Naive thymus-derived CD4-positive, alpha-beta T cell (primary cell): ENCODE measurements around the gene UBASH3B. TPM values are rescaled to one million over a fixed set of nuclear protein-coding genes. Genes with fewer than 3 reads are reported as not detected.

Experiments
- ATAC-seq: fragments of 150-1000 bp; cut with Tn5 transposase; 2 replicates; pipeline ENCODE4 v1.10.0; 2021; ENCODE audit warnings: mild to moderate bottlenecking, moderate library complexity
- CTCF ChIA-PET: fragments of 350-600 bp; sonication (Branson Sonifier 250); formaldehyde crosslinking; loops from one replicate; lab custom pipeline; 2021; ENCODE audit warnings: antibody characterized with exemption; lab: Charles Lee
- POLR2A ChIA-PET: fragments of 350-600 bp; sonication (Branson Sonifier 250); formaldehyde crosslinking; loops from one replicate; lab custom pipeline; 2021; ENCODE audit warnings: antibody characterized with exemption, inconsistent platforms; lab: Charles Lee
- DNase-seq, 9 donors: peaks; one replicate each; pipeline versions ENCODE4 v3.0.0 to v3.0.0-alpha.2; 2020 to 2022; ENCODE audit warnings: mixed read lengths in 1 of 9
- H3K27ac ChIP-seq: one replicate; pipeline ENCODE4 v1.7.0; 2013; ENCODE audit warnings: mild to moderate bottlenecking, low read depth, low read length, moderate library complexity
- H3K27me3 ChIP-seq, 2 donors: one replicate each; pipeline ENCODE4 v1.7.0; 2013; ENCODE audit warnings: low read length in 2 of 2, mild to moderate bottlenecking in 2 of 2, moderate library complexity in 2 of 2; ENCODE audit not compliant: control insufficient read depth in 2 of 2, insufficient read depth in 2 of 2
- H3K36me3 ChIP-seq, 3 experiments: 1 replicate in 2 of 3; 2 replicates in 1 of 3; pipeline ENCODE4 v1.7.0; 2013; ENCODE audit warnings: low read length in 3 of 3, mild to moderate bottlenecking in 3 of 3, moderate library complexity in 1 of 3; ENCODE audit not compliant: insufficient read depth in 3 of 3, control insufficient read depth in 2 of 3
- H3K4me1 ChIP-seq, 2 donors: one replicate each; pipeline ENCODE4 v1.7.0; 2013; ENCODE audit warnings: low read length in 2 of 2, mild to moderate bottlenecking in 2 of 2, moderate library complexity in 1 of 2; ENCODE audit not compliant: control insufficient read depth in 2 of 2, insufficient read depth in 2 of 2
- H3K4me3 ChIP-seq: 2 replicates; pipeline ENCODE4 v1.7.0; 2013; ENCODE audit warnings: mild to moderate bottlenecking, low read length
- H3K9me3 ChIP-seq, 3 experiments: 1 replicate in 2 of 3; 2 replicates in 1 of 3; pipeline ENCODE4 v1.7.0; 2013; ENCODE audit warnings: low read length in 3 of 3; ENCODE audit not compliant: control insufficient read depth in 2 of 3
- H3K27ac Mint-ChIP-seq, 9 donors: one replicate each; pipeline ENCODE4 v1.8.0; 2020 to 2022; ENCODE audit warnings: mixed read lengths in 9 of 9, mild to moderate bottlenecking in 8 of 9, moderate library complexity in 5 of 9, inconsistent platforms in 2 of 9
- H3K27me3 Mint-ChIP-seq, 5 donors: one replicate each; pipeline ENCODE4 v1.8.0; 2021 to 2022; ENCODE audit warnings: mixed read lengths in 5 of 5, mild to moderate bottlenecking in 1 of 5
- H3K36me3 Mint-ChIP-seq, 5 donors: one replicate each; pipeline ENCODE4 v1.8.0; 2020 to 2022; ENCODE audit warnings: mixed read lengths in 5 of 5, mild to moderate bottlenecking in 3 of 5, inconsistent platforms in 1 of 5
- H3K4me1 Mint-ChIP-seq, 7 donors: one replicate each; pipeline ENCODE4 v1.8.0; 2020 to 2022; ENCODE audit warnings: mixed read lengths in 7 of 7, mild to moderate bottlenecking in 3 of 7, inconsistent platforms in 1 of 7
- H3K4me3 Mint-ChIP-seq, 10 donors: one replicate each; pipeline ENCODE4 v1.8.0; 2020 to 2022; ENCODE audit warnings: mild to moderate bottlenecking in 10 of 10, mixed read lengths in 10 of 10, moderate library complexity in 6 of 10, inconsistent platforms in 2 of 10
- H3K9me3 Mint-ChIP-seq, 11 donors: one replicate each; pipeline ENCODE4 v1.8.0; 2020 to 2022; ENCODE audit warnings: mixed read lengths in 11 of 11, mild to moderate bottlenecking in 4 of 11, inconsistent platforms in 1 of 11, moderate library complexity in 1 of 11
- intact Hi-C, 2 donors: fragments of 100-400 bp; cut with micrococcal nuclease; formaldehyde crosslinking; loops; one replicate each; pipeline ENCODE4 v1.15.1; 2023
- polyA plus RNA-seq, 2 donors: library from polyadenylated mRNA; unstranded; fragments of 300-500 nt; fragmentation: Illumina TruSeq; gene quantifications; one replicate each; pipeline ENCODE4 v1.2.3, GENCODE V29; 2021
- total RNA-seq, 6 experiments: library from RNA in 5 of 6; stranded (reverse) in 5 of 6; gene quantifications; 1 replicate in 5 of 6; 2 replicates in 1 of 6; pipeline ENCODE4 v1.2.3 and lab custom pipeline; 2021 to 2026

Gene UBASH3B
- total and polyA plus RNA-seq, 7 experiments from 2014 or later, result 10.3 to 49.8 (median 42.3) TPM

DNA sequence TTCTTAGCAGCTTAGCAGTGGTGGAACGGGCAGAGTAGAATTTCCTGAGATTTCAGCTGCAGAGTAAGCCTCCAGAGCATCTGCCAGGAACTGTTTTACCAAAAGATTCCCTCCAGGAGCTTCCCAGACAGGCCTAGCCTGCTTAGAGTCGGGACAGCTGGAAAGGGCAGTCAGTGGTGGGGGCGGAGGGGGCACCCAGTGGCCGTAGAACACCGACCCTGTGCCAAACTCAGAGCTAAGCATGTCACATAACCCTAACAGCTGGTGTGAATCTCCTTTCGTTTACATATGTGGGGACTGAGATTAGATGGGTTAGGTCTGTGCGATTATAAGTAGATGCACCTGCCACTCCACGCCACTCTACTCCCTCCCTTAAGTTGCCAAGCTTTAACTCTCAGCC lies 102.8 kb downstream of the UBASH3B start:
- Mint-ChIP-seq H3K4me3 (no peak overlapping the region), H3K27me3 (peaks cover 0 to 10% (median 0%) of the 10 kb centered on the region in 5 donors), H3K36me3 (peaks cover 0 to 9% (median 0%) of the 10 kb centered on the region in 5 donors), H3K4me1 (peaks cover 21 to 78% (median 49%) of the 10 kb centered on the region in 7 donors), H3K27ac (peak overlapping the region in 1 of 9 donors; percentile 86), H3K9me3 (no peaks in the 10 kb centered on the region)
- no peaks in the 10 kb centered on the region for H3K27me3 ChIP-seq
- H3K4me1 ChIP-seq, result peaks cover 11 to 27% of the 10 kb centered on the region in 2 donors
- H3K4me3 ChIP-seq, result no peak overlapping the region
- no peak for DNase-seq
- ChIA-PET POLR2A (interaction anchor here (1.0 to 1.4 kb wide), 5 partner anchors 10 to 103 kb away, joined by 3 to 4 read pairs (median 3); partner anchors contain the start of gene UBASH3B), CTCF (interaction anchor here (0.6 to 8.7 kb wide), 8 partner anchors 13 to 130 kb away, joined by 3 to 88 read pairs (median 30); partner anchors contain the start of gene UBASH3B)
- H3K9me3 ChIP-seq, result no peaks in the 10 kb centered on the region
- no peaks in the 10 kb centered on the region for H3K36me3 ChIP-seq
- no peak overlapping the region for H3K27ac ChIP-seq
- ATAC-seq, result no peak
- intact Hi-C loops, result no loop called here

- Histone ChIP-seq H3K27me3 (no peaks in the 10 kb centered on the region), H3K4me3 (no peak overlapping the region), H3K9me3 (no peaks in the 10 kb centered on the region), H3K4me1 (peaks cover 11 to 27% of the 10 kb centered on the region in 2 donors), H3K27ac (no peak overlapping the region), H3K36me3 (no peaks in the 10 kb centered on the region)
- CTCF ChIA-PET, result interaction anchor here (1.7 to 8.7 kb wide), 5 partner anchors 12 to 131 kb away, joined by 4 to 88 read pairs (median 66); partner anchors contain the start of gene UBASH3B
- peaks cover 0 to 6% (median 0%) of the 10 kb centered on the region in 5 donors for H3K27me3 Mint-ChIP-seq
- H3K4me3 Mint-ChIP-seq, result peak overlapping the region in 1 of 10 donors; percentile 46
- intact Hi-C loops, result no loop called here
- H3K36me3 Mint-ChIP-seq, result peaks cover 0 to 9% (median 0%) of the 10 kb centered on the region in 5 donors
- no peak for DNase-seq
- H3K27ac Mint-ChIP-seq, result peak overlapping the region in 5 of 9 donors; percentile 13 to 86 (median 16)
- H3K9me3 Mint-ChIP-seq, result no peaks in the 10 kb centered on the region
- H3K4me1 Mint-ChIP-seq, result peaks cover 22 to 79% (median 45%) of the 10 kb centered on the region in 7 donors
- ATAC-seq, result no peak
- POLR2A ChIA-PET, result interaction anchor here (0.8 to 1.4 kb wide), 5 partner anchors 9 to 103 kb away, joined by 3 to 4 read pairs (median 3); partner anchors contain the start of gene UBASH3B
Observed at GRCh38 chr11:122758974-122759373, 103.5 kb downstream of the UBASH3B start.

DNA sequence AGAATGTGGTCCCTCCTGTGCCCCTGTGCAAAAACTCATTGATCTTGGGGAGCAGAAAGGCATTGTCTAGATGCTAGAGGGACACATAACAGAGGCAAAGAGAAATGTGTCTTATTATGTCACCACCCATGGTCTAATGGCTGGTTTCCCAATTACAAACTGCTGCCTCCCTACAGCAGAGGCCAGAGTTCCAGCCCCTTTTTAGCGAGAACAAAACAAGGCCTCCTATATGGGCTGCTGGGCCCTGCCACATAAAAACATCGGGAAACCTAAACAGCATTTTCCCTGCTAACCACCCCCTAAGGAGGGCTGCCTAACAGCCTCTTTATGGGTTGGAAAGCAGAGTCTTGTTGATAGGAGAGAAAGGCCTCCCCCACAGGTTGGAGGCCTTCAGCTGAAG lies 107.6 kb downstream of the UBASH3B start:
- Mint-ChIP-seq H3K9me3 (no peaks in the 10 kb centered on the region), H3K36me3 (peaks cover 0 to 13% (median 0%) of the 10 kb centered on the region in 5 donors), H3K4me3 (no peak overlapping the region), H3K27me3 (peaks cover 0 to 5% (median 0%) of the 10 kb centered on the region in 5 donors), H3K4me1 (peaks cover 10 to 50% (median 37%) of the 10 kb centered on the region in 7 donors), H3K27ac (peak overlapping the region in 1 of 9 donors; percentile 41)
- ATAC-seq (no peak), DNase-seq (no peak)
- Histone ChIP-seq H3K4me3 (no peak overlapping the region), H3K27me3 (no peaks in the 10 kb centered on the region), H3K9me3 (no peaks in the 10 kb centered on the region), H3K27ac (no peak overlapping the region), H3K36me3 (no peaks in the 10 kb centered on the region), H3K4me1 (peaks cover 0 to 5% of the 10 kb centered on the region in 2 donors)
- ChIA-PET POLR2A (no interaction called here), CTCF (no interaction called here)
- intact Hi-C loops, result no loop called here

DNA sequence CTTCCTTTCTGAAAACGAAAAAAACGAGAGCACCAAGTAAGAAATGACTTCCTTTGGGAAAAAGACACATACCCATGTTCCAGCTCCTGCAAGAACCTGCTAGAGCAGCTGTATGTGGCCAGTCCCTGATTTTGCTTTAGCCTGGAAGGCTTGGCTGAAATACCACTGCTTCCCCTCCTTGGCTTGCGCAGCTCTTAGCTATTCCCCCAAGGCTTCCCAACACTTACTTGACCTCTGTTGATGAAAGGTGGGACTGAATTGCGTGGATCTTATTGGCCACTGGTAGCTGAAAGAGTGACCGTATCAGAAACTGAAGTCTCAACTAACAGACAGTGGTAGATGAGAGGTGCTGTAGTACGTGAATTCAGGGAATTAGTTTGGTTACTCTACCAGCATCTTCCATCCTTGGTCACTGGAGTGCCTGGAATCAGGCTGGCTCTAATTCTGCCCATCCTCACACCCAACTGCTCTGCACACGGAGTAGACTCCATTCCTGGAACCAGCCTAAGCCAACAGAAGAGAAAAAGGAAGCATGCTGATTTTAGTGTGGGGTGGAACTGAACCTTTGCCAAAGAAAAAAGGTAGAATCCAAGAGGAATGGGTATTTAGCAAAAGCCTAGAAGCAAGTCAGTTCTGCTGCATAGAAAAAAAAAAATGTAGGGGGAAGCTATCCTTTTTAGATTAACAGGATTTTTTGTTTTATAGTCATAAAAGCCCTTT lies 109.0 kb downstream of the UBASH3B start:
- Mint-ChIP-seq H3K27me3 (peaks cover 0 to 3% (median 0%) of the 10 kb centered on the region in 5 donors), H3K4me1 (peaks cover 3 to 45% (median 33%) of the 10 kb centered on the region in 7 donors), H3K27ac (peak overlapping the region in 1 of 9 donors; percentile 18), H3K4me3 (no peak overlapping the region), H3K9me3 (no peaks in the 10 kb centered on the region), H3K36me3 (peaks cover 0 to 15% (median 3%) of the 10 kb centered on the region in 5 donors)
- no peaks in the 10 kb centered on the region for H3K9me3 ChIP-seq
- H3K4me1 ChIP-seq, result no peaks in the 10 kb centered on the region
- ATAC-seq, result no peak
- H3K4me3 ChIP-seq, result no peak overlapping the region
- intact Hi-C loops, result no loop called here
- ChIA-PET CTCF (interaction anchor here (1.3 kb wide), 1 partner anchor 132 kb away, joined by 4 read pairs; no protein-coding TSS in a partner anchor), POLR2A (interaction anchor here (0.6 to 0.8 kb wide), 3 partner anchors 32 to 145 kb away, joined by 3 to 7 read pairs (median 3); partner anchors contain the start of gene UBASH3B)
- DNase-seq, result no peak
- no peak overlapping the region for H3K27ac ChIP-seq
- H3K36me3 ChIP-seq, result no peaks in the 10 kb centered on the region
- no peaks in the 10 kb centered on the region for H3K27me3 ChIP-seq

DNA sequence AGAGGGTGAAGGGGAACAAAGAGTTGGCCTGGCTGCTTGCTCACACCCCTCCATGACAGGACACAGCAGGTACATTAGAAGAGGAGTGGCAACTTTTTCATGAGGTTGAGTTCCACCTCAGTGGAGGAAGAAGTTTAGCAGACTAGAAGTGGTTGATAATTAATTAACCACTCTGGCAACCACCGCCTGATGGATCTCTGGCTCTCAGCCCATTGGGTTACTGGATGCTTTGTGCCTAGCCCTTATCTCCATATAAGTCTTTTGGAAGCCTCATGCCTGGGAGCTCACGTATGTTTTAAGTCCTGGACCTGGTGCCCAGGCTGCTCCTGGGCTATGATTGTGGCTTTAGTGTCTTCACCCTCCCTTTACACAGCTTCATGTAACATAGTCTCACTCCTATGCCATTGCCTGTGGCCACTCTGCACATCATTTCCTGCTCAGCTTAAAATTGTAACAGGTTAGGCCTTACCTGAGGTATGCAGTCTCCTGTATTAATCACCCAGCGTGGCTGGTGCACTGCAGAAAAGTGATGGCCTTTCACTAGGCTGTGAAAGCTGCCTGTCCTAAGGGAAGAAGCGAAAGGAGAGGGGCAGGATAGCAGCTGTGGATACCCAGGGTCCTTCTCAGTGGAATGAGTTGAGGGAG lies 110.1 kb downstream of the UBASH3B start:
- Mint-ChIP-seq H3K27me3 (peaks cover 0 to 3% (median 0%) of the 10 kb centered on the region in 5 donors), H3K4me3 (peak overlapping the region in 1 of 10 donors; percentile 18), H3K9me3 (no peaks in the 10 kb centered on the region), H3K27ac (peak overlapping the region in 1 of 9 donors; percentile 21), H3K36me3 (peaks cover 0 to 23% (median 3%) of the 10 kb centered on the region in 5 donors), H3K4me1 (peaks cover 0 to 45% (median 31%) of the 10 kb centered on the region in 7 donors)
- Histone ChIP-seq H3K4me3 (no peak overlapping the region), H3K4me1 (no peaks in the 10 kb centered on the region), H3K27me3 (no peaks in the 10 kb centered on the region), H3K36me3 (no peaks in the 10 kb centered on the region), H3K9me3 (no peaks in the 10 kb centered on the region), H3K27ac (no peak overlapping the region)
- POLR2A ChIA-PET, result interaction anchor here (0.6 kb wide), 1 partner anchor 146 kb away, joined by 3 read pairs; no protein-coding TSS in a partner anchor
- ATAC-seq, result no peak
- no peak for DNase-seq
- CTCF ChIA-PET, result interaction anchor here (0.5 to 1.3 kb wide), 4 partner anchors 11 to 133 kb away, joined by 3 to 4 read pairs (median 4); no protein-coding TSS in a partner anchor
- intact Hi-C loops, result no loop called here

DNA sequence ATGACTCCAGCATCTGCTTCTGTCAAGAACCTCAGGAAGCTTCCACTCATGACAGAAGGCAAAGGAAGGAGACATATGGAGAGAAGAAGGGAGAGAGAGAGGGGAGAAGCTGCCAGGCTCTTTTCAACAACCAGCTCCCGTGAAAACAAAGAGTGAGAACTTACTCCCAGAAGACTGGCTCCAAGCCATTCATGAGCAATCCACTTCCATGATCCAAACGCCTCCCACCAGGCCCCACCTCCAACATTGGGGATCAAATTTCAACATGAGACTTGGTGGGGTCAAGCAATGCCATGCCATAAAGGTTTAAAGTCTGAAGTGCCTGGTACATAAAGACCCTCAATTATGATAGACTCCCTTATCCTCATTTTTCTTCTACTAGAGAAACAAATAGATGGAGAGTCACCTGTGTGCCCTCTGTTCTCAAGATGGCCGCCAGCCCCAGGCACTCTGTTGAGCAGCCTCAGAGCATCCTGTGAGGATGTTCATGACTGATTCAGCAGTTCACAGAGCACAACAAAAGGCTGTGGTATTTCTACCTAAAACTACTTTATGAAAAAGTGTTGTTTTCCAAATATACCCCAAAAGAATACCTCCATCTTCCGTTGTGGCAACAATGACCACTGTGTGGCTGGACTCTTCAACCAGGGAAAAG lies 113.7 kb downstream of the UBASH3B start:
- ATAC-seq (no peak), DNase-seq (no peak)
- CTCF ChIA-PET, result interaction anchor here (0.8 to 2.7 kb wide), 4 partner anchors 12 to 85 kb away, joined by 3 to 15 read pairs (median 6); no protein-coding TSS in a partner anchor
- POLR2A ChIA-PET, result interaction anchor here (1.1 kb wide), 1 partner anchor 130 kb away, joined by 4 read pairs; no protein-coding TSS in a partner anchor
- Histone ChIP-seq H3K9me3 (no peaks in the 10 kb centered on the region), H3K4me3 (no peak overlapping the region), H3K27me3 (no peaks in the 10 kb centered on the region), H3K4me1 (no peaks in the 10 kb centered on the region), H3K27ac (no peak overlapping the region), H3K36me3 (no peaks in the 10 kb centered on the region)
- no peak overlapping the region for H3K4me3 Mint-ChIP-seq
- H3K4me1 Mint-ChIP-seq, result peaks cover 0 to 62% (median 44%) of the 10 kb centered on the region in 7 donors
- peaks cover 0 to 17% (median 0%) of the 10 kb centered on the region in 5 donors for H3K36me3 Mint-ChIP-seq
- H3K27ac Mint-ChIP-seq, result peak overlapping the region in 2 of 9 donors; percentile 10 to 60
- no peaks in the 10 kb centered on the region for H3K9me3 Mint-ChIP-seq
- intact Hi-C loops, result no loop called here
- H3K27me3 Mint-ChIP-seq, result peaks cover 0 to 5% (median 0%) of the 10 kb centered on the region in 5 donors
